Loucy (cell line): ENCODE data around the gene SLC25A31.

Experiments used
- H2AFZ ChIP-seq: fragments of 200-600 bp; sonication (generic); 2 replicates; pipeline ENCODE4 v1.6.0; 2016; ENCODE audit warnings: antibody characterized with exemption, mild to moderate bottlenecking, low read length, moderate library complexity
- H3F3A ChIP-seq: fragments of 200-600 bp; 2 replicates; pipeline ENCODE4 v1.6.0; 2016; ENCODE audit warnings: antibody characterized with exemption, low read depth, mild to moderate bottlenecking
- H3K27me3 ChIP-seq: fragments of 200-600 bp; sonication (generic); 2 replicates; pipeline ENCODE4 v1.6.1; 2014; ENCODE audit warnings: low read length, mild to moderate bottlenecking; ENCODE audit not compliant: insufficient read depth, poor library complexity, severe bottlenecking
- H3K36me3 ChIP-seq: fragments of 200-600 bp; sonication (generic); 2 replicates; pipeline ENCODE4 v1.6.1; 2016; ENCODE audit warnings: low read length; ENCODE audit not compliant: insufficient read depth
- H3K4me1 ChIP-seq: fragments of 200-600 bp; sonication (generic); 2 replicates; pipeline ENCODE4 v1.5.1; 2014; ENCODE audit warnings: low read length, mild to moderate bottlenecking; ENCODE audit not compliant: insufficient read depth, poor library complexity, severe bottlenecking
- H3K4me2 ChIP-seq: fragments of 200-600 bp; sonication (generic); 2 replicates; pipeline ENCODE4 v1.6.0; 2014; ENCODE audit warnings: antibody characterized with exemption, low read length, low read depth, mild to moderate bottlenecking; ENCODE audit not compliant: poor library complexity, severe bottlenecking
- H3K4me3 ChIP-seq: fragments of 200-600 bp; sonication (generic); 2 replicates; pipeline ENCODE4 v1.5.1; 2014; ENCODE audit warnings: low read length, mild to moderate bottlenecking, mixed read lengths; ENCODE audit not compliant: poor library complexity, severe bottlenecking
- H3K79me2 ChIP-seq: fragments of 200-600 bp; sonication (generic); 2 replicates; pipeline ENCODE4 v1.6.1; 2014; ENCODE audit warnings: low read length; ENCODE audit not compliant: insufficient read depth
- H3K9ac ChIP-seq: fragments of 200-600 bp; sonication (generic); 2 replicates; pipeline ENCODE4 v1.6.0; 2014; ENCODE audit warnings: mild to moderate bottlenecking, low read depth, low read length, moderate library complexity; ENCODE audit not compliant: poor library complexity, severe bottlenecking
- H3K9me2 ChIP-seq: fragments of 200-600 bp; sonication (generic); replicated peaks from 2 replicates; pipeline ENCODE4 v1.6.1; 2016; ENCODE audit warnings: low read depth, low read length, mixed read lengths
- H3K9me3 ChIP-seq: fragments of 200-600 bp; sonication (generic); 2 replicates; pipeline ENCODE4 v1.6.1; 2014; ENCODE audit warnings: mild to moderate bottlenecking, antibody characterized with exemption, low read length, low read depth; ENCODE audit not compliant: insufficient read depth
- H4K20me1 ChIP-seq: fragments of 200-600 bp; sonication (generic); 2 replicates; pipeline ENCODE4 v1.6.0; 2014; ENCODE audit warnings: antibody characterized with exemption, low read length, mild to moderate bottlenecking; ENCODE audit not compliant: insufficient read depth, poor library complexity, severe bottlenecking
- EZH2phosphoT487 ChIP-seq: fragments of 200-600 bp; IDR thresholded peaks from 2 replicates; pipeline ENCODE4 v1.6.1; 2018; ENCODE audit warnings: antibody characterized with exemption, mild to moderate bottlenecking, moderate library complexity, borderline replicate concordance
- TF ChIP-seq, protein P1 (sequence below): fragments of 200-600 bp; sonication (generic); conservative IDR thresholded peaks from 2 replicates; pipeline ENCODE4 v1.5.1; 2014; ENCODE audit warnings: mild to moderate bottlenecking, antibody characterized with exemption, low read length

Gene SLC25A31

DNA sequence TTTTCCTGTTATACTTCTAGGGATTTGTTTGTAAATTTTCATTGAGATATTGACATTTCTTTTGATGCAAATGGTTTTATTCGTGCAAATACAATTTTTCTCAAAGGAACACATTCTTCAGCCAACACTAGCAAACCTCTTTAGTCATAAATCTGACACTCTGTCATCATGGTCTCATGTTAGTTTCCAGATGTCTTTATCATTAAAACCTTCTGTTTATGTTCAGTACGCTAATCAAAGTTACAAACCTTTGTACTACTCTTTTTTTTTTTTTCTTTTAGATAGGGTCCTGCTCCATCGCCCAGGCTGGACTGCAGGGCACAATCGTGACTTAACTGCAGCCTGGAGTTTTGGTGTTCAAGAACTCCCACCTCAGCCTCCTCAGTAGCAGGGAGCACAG is 7.1 kb downstream of the SLC25A31 start:
- Histone ChIP-seq H3K36me3 (no peaks in the 10 kb centered on the region), H2AFZ (no peak overlapping the region), H3K4me3 (no peak overlapping the region), H3K27me3 (no peaks in the 10 kb centered on the region), H3K79me2 (no peaks in the 10 kb centered on the region), H4K20me1 (no peaks in the 10 kb centered on the region), H3K4me1 (no peaks in the 10 kb centered on the region), H3K4me2 (no peak overlapping the region), H3K9me3 (no peaks in the 10 kb centered on the region), H3F3A (no peaks in the 10 kb centered on the region), H3K9me2 (no peaks in the 10 kb centered on the region), H3K9ac (no peak overlapping the region)
- TF ChIP-seq EZH2phosphoT487, result no peak
- TF ChIP-seq, protein P1, sequence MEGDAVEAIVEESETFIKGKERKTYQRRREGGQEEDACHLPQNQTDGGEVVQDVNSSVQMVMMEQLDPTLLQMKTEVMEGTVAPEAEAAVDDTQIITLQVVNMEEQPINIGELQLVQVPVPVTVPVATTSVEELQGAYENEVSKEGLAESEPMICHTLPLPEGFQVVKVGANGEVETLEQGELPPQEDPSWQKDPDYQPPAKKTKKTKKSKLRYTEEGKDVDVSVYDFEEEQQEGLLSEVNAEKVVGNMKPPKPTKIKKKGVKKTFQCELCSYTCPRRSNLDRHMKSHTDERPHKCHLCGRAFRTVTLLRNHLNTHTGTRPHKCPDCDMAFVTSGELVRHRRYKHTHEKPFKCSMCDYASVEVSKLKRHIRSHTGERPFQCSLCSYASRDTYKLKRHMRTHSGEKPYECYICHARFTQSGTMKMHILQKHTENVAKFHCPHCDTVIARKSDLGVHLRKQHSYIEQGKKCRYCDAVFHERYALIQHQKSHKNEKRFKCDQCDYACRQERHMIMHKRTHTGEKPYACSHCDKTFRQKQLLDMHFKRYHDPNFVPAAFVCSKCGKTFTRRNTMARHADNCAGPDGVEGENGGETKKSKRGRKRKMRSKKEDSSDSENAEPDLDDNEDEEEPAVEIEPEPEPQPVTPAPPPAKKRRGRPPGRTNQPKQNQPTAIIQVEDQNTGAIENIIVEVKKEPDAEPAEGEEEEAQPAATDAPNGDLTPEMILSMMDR, result no peak

DNA sequence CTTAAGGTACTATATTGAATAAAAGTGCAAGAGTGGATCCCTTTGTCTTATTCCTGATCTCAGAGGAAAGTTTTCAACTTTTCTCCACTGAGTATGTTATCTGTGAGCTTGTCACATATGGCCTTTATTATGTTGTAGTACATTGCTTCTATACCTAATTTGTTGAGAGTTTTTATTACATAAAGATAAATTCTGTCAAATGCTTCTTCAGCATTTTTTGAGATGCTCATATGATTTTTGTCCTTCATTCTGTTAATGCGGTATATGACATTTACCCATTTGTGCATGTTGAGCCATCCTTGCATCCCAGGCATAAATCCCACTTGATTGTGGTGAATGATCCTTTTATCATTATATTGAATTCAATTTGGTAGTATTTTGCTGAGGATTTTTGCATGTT is 11.0 kb downstream of the SLC25A31 start:
- Histone ChIP-seq H4K20me1 (no peaks in the 10 kb centered on the region), H3K9me3 (no peaks in the 10 kb centered on the region), H3K9ac (no peak overlapping the region), H3K27me3 (no peaks in the 10 kb centered on the region), H3K4me3 (no peak overlapping the region), H3K4me2 (no peak overlapping the region), H3K79me2 (no peaks in the 10 kb centered on the region), H3K36me3 (no peaks in the 10 kb centered on the region), H3F3A (no peaks in the 10 kb centered on the region), H3K4me1 (no peaks in the 10 kb centered on the region), H2AFZ (no peak overlapping the region), H3K9me2 (no peaks in the 10 kb centered on the region)
- TF ChIP-seq, protein P1, result no peak
- TF ChIP-seq EZH2phosphoT487, result no peak

DNA sequence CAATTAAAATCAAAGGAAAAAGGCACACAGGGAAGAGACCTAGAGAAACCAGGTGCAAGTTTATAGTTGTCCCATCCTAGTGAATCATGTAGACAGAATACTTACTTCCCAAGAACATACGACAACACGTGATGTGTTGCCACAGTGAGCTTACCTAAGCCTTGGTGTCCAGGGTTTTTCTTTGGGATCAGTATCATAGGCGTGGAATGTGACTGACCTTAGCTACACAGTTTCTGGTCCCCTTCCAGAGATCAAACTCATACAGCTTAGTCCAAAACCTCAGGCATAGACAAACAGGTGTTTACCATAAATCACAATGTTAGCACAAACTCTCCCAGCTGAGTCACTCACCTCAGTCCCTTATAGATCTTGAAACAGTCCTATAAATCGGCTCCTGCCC is 17.7 kb downstream of the SLC25A31 start:
- H2AFZ ChIP-seq, result no peak overlapping the region

More for the DNA sequence above, 17.7 kb downstream of the SLC25A31 start:
- no peak for TF ChIP-seq EZH2phosphoT487
- TF ChIP-seq, protein P1, result no peak
- H3K9ac ChIP-seq, result no peak overlapping the region
- H3K27me3 ChIP-seq, result no peaks in the 10 kb centered on the region
- H3K4me2 ChIP-seq, result no peak overlapping the region
- H3K4me1 ChIP-seq, result no peaks in the 10 kb centered on the region
- peaks cover 11% of the 10 kb centered on the region; the same call in 1 of the 2 replicates for H3K9me3 ChIP-seq
- no peaks in the 10 kb centered on the region for H3K36me3 ChIP-seq
- H4K20me1 ChIP-seq, result no peaks in the 10 kb centered on the region
- no peaks in the 10 kb centered on the region for H3K9me2 ChIP-seq
- no peaks in the 10 kb centered on the region for H3K79me2 ChIP-seq
- no peaks in the 10 kb centered on the region for H3F3A ChIP-seq
- H3K4me3 ChIP-seq, result no peak overlapping the region
